ENCODE measurements around the gene GNB1L. TPM values are rescaled to one million over a fixed set of nuclear protein-coding genes. Genes with fewer than 3 reads are reported as not detected.
A peak's percentile ranks its signal among the peaks of the same experiment; 100 is the strongest.

GNB1L gene
- total and polyA plus RNA-seq, 9 of the 15 experiments (the other 6 are each of a cell fraction or from before 2014, with no cell fraction given), result 0.56 to 50.5 (median 10.2) TPM

GRCh38 chr22:19876941-19877625 lies 22.4 kb upstream of the GNB1L start (continued):
- TF ChIP-seq MAZ (CRISPR knock-in tag; conservative IDR thresholded peaks at IDR 0.05 in 1 of 2, IDR thresholded peaks at IDR 0.05 in 1 of 2) (0 out of 4 replicates have a peak, but pooled peaks of 1 of the 2 experiments have one; percentile 17), ZNF316 (IDR thresholded peaks at IDR 0.05) (no peak), ZNF133 (CRISPR knock-in tag; IDR thresholded peaks at IDR 0.05) (0 out of 2 replicates have a peak, but pooled peaks have one; percentile 44), HMGXB4 (CRISPR knock-in tag; IDR thresholded peaks at IDR 0.05) (no peak), TCFL5 (CRISPR knock-in tag; conservative IDR thresholded peaks at IDR 0.05) (no peak), EZH2 (IDR thresholded peaks at IDR 0.05; ENCODE audit: borderline replicate concordance, low read depth, low read length) (no peak), RREB1 (CRISPR knock-in tag; IDR thresholded peaks at IDR 0.05) (0 out of 2 replicates have a peak, but pooled peaks have one; percentile 13), FOSL1 (tag; conservative IDR thresholded peaks at IDR 0.05) (no peak)
